ENCODE results near the gene ARHGAP24.

DNA sequence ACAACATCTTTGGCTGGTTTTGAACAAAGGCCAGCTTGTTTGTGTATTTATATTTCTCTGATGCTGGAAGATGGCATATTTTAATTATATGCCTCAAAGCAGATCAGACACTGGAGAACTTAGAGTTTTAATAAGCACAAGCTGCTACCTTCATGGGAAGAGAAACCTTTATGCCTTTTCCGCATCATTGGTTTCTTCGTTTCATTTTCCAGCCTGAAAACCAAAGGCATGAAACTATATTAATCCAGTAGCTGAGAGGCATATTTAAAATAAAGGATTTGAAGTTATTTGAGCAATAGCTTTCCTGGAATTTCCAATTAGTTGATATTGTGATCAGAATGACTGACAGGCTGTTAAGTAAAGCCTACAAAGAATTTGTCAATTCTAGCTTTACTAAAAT is 141.0 kb downstream of the ARHGAP24 start:
- TF ChIP-seq, protein P1, sequence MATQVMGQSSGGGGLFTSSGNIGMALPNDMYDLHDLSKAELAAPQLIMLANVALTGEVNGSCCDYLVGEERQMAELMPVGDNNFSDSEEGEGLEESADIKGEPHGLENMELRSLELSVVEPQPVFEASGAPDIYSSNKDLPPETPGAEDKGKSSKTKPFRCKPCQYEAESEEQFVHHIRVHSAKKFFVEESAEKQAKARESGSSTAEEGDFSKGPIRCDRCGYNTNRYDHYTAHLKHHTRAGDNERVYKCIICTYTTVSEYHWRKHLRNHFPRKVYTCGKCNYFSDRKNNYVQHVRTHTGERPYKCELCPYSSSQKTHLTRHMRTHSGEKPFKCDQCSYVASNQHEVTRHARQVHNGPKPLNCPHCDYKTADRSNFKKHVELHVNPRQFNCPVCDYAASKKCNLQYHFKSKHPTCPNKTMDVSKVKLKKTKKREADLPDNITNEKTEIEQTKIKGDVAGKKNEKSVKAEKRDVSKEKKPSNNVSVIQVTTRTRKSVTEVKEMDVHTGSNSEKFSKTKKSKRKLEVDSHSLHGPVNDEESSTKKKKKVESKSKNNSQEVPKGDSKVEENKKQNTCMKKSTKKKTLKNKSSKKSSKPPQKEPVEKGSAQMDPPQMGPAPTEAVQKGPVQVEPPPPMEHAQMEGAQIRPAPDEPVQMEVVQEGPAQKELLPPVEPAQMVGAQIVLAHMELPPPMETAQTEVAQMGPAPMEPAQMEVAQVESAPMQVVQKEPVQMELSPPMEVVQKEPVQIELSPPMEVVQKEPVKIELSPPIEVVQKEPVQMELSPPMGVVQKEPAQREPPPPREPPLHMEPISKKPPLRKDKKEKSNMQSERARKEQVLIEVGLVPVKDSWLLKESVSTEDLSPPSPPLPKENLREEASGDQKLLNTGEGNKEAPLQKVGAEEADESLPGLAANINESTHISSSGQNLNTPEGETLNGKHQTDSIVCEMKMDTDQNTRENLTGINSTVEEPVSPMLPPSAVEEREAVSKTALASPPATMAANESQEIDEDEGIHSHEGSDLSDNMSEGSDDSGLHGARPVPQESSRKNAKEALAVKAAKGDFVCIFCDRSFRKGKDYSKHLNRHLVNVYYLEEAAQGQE (IDR thresholded peaks at IDR 0.05; ENCODE audit: unreplicated experiment), result no peak
- no peak for TF ChIP-seq EZH2phosphoT487 (IDR thresholded peaks at IDR 0.05; ENCODE audit: unreplicated experiment)
- TF ChIP-seq, protein P2, sequence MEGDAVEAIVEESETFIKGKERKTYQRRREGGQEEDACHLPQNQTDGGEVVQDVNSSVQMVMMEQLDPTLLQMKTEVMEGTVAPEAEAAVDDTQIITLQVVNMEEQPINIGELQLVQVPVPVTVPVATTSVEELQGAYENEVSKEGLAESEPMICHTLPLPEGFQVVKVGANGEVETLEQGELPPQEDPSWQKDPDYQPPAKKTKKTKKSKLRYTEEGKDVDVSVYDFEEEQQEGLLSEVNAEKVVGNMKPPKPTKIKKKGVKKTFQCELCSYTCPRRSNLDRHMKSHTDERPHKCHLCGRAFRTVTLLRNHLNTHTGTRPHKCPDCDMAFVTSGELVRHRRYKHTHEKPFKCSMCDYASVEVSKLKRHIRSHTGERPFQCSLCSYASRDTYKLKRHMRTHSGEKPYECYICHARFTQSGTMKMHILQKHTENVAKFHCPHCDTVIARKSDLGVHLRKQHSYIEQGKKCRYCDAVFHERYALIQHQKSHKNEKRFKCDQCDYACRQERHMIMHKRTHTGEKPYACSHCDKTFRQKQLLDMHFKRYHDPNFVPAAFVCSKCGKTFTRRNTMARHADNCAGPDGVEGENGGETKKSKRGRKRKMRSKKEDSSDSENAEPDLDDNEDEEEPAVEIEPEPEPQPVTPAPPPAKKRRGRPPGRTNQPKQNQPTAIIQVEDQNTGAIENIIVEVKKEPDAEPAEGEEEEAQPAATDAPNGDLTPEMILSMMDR (conservative IDR thresholded peaks at IDR 0.05; ENCODE audit: low read depth in 2 of 2), result no peak
- no peak for TF ChIP-seq EZH2 (IDR thresholded peaks at IDR 0.05; ENCODE audit: low read depth, unreplicated experiment)
- TF ChIP-seq ZNF114 (CRISPR knock-in tag; IDR thresholded peaks at IDR 0.05), result no peak
